GM19468 (cell line): ENCODE results near the gene POC1A.

ENCODE experiments used
- ATAC-seq: cut with Tn5 transposase; IDR thresholded peaks from one replicate; pipeline ENCODE4 v1.9.1; 2021; ENCODE audit warnings: mild to moderate bottlenecking, moderate library complexity, moderate number of reproducible peaks; ENCODE audit not compliant: unreplicated experiment; ENCODE audit errors: extremely low read depth

Gene POC1A

DNA sequence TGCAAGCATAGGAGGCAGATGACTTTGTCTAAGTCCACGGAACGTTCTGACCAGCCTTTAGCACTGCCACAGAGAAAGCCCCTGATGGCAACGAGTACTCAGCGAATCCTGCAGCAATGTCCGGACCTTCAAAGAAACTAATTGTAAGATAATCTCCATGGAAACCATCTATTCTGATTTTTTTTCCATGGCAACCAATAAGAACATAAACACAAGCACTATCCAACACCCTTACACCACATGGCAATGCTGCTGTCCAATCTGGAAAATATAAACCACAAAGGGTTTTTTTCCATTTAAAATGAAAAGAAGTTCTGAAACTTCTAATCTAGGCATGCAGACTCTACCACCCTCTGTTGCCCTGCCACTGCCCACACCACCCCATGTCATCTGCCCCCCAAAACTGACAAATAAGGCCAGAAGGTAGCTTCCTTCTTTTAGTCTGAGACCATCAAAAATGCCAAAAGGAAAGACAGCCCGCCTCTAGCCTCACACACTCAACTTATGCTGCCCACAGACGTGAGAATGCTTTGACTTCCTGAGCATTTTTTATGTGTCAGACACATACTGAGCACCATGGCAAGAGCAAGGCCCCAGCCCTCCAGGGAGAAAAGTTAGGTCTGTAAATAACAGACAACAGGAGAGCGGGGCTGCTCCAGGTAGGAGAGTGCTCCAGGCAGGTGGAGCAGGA is 44.5 kb downstream of the POC1A start:
- no peak for ATAC-seq

- no peak for ATAC-seq
Observed at GRCh38 chr3:52108302-52109232, 45.7 kb downstream of the POC1A start.

- no peak for ATAC-seq
Observed at GRCh38 chr3:52106951-52107611, 47.1 kb downstream of the POC1A start.

- no peak for ATAC-seq
Observed at GRCh38 chr3:52104684-52105640, 49.3 kb downstream of the POC1A start.

DNA sequence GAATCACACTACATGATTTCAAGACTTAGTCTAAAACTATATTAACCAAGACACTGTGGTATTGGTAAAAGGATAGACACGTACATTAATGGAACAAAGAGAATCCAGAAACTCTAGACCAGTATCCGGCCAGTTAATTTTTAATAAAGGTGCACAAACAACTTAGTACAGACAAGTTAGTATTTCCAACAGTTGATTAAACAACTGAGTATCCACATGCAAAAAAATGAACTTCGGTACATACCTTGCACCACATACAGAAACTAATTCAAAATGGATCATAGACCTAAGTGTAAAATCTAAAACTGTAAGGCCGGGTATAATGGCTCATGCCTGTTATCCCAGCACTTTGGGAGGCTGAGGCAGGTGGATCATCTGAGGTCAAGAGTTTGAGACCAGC is 51.3 kb downstream of the POC1A start:
- no peak for ATAC-seq

DNA sequence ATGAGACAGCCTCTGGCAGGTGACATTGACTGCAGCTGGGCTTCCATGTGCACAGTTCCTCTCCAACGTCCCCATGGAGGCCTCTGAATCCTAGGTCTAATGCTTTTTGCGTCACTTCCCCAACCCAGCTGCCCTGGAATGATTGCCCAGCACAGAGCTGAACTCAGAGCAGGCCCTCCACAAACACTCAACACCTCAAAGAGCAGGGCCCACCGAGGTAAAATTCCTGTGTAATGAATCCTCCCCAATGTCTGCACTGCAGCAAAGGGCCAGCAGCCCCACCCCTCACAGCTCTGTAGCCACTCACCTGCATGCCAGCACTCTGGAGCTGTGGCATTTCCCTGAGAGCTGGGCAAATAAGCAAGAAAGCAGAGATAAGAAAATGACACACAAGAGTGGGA is 55.2 kb downstream of the POC1A start:
- no peak for ATAC-seq

GRCh38 chr3:52097851-52098507 is 56.2 kb downstream of the POC1A start:
- ATAC-seq = no peak

- ATAC-seq = no peak
Observed at GRCh38 chr3:52095990-52096775, 58.0 kb downstream of the POC1A start.

DNA sequence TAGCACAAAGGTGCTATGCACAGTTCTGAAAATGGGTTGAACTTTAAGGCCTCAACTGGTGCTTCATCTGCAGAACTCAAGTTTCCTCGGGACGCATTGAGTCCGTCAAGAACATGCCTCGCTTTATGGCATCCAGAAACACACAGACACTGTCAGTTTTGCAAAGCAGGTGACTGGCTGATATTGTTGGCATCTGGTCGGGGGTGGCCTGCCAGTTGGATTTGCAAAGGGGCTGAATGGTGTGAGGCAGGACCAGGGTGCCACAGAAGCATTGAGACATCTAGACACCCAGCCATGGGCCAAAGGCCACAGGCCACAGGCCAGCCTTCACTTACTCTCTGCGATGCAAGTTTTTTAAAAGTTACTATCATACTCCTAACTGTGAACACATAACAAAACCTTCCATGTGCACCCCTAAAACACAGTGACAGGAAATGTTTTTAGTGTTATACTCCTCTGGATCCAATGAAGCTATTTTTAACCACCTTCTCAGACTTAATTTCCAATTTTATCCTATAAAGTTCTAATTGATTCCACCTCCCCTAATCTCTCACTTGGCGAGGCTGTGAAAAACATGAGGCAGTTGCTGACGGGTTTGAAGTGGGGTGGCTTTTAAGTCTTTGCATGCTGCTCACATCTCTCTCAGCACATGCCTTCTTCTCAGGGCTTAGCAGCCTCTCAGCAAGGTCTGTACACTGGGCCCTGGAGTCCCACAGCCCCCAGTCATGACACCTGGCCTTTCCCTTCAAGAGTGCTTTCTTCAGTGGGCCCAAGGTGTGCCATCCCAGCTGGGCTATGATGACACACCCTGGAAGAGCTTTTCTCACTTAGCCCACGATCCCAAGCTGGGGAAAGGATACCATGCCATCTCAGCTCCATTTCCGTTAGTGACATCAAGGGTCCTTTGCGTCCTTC is 59.4 kb downstream of the POC1A start:
- no peak for ATAC-seq

GRCh38 chr3:52093756-52094545 is 60.3 kb downstream of the POC1A start:
- no peak for ATAC-seq

- ATAC-seq = no peak
Observed at GRCh38 chr3:52092891-52093290, 61.3 kb downstream of the POC1A start.

DNA sequence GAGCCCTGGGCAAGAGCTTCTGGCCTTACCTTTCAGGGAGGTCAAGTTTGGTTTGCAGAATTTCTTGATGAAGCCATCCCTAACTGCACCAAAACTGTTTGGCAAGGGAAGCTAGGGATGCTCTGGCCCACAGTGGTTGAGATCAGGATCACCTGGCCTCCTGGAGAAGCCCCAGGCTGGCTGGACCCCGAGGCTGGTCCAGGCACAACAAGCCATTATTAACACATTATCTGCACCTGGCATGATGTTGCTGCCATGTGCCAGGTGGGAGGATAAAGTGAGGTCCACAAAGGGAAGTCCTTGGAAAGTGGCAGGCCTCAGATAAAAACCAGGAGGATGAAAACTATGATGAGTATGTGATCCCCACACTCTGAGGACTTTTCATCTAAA is 62.0 kb downstream of the POC1A start:
- no peak for ATAC-seq

GRCh38 chr3:52091586-52092270 is 62.5 kb downstream of the POC1A start:
- ATAC-seq = no peak

- ATAC-seq = no peak
Observed at GRCh38 chr3:52090933-52091468, 63.2 kb downstream of the POC1A start.

DNA sequence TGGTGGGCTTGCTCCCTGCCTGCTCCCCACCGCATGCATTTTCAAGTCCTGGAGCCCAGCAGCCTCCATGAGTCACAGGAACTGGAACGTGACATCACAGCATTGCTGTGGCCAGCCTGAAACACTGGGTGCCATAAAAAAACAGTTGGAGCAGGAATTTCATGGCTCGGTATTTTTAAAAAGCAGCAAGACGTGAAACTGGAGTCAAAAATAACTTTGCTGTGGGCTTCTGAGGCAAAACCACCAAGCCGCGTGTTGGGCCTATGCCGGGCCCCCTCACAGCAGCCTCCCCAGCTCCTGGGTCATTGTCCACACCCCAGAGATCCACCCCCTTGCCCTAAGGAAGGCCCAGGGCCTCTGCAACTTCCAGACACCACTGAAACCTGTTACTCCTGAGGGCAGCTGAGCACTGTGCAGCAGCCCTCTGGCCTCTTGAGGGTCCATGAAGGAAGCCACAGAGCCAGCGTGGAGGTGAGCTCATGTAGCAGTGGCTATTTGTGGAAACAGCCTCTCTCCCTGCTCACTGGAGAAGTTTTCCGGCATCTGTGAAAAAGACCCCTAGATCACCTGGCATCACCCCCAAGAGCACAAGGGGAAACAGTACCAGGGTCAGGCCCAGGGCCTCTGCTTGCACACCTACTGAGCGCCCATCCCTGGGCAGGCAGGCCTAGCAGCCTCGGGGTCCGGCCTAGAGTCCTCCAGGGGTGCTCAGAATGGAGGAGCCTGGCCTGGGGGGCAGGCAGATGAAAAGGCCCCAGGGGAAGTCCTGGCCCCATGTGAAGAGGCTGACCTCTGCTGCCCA is 63.9 kb downstream of the POC1A start:
- ATAC-seq = no peak
